Measurements from ENCODE around the gene ZNF33A. TPM values are rescaled to one million over a fixed set of nuclear protein-coding genes. Genes with fewer than 3 reads are reported as not detected.
A peak's percentile ranks its signal among the peaks of the same experiment; 100 is the strongest.
"Not testable (repeated sequence)": the region's sequence is repeated elsewhere in the genome, so short reads cannot be mapped to it uniquely, and the experiment has no call there.

Gene ZNF33A
- total RNA-seq, 1 donor from 2014 or later, result 21.3 TPM

DNA sequence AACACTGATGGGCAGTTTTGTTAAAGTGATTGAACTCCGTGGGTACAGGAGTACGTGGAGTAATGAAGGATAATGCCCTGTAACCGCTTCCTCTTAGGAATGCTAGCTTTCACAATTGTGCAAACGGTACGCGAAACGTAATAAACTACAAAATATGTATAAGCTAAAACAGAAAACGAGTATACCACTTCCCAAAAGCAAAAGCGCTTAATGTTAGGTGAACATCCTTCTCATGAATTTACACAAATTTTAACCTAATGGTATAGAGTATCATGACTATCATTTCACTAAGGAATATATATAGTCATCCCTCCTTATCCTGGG lies 33.6 kb upstream of the ZNF33A start:
- Histone ChIP-seq H3K27me3 (ENCODE audit: control insufficient read depth, insufficient read depth, low read length) (no peaks in the 10 kb centered on the region), H3K36me3 (ENCODE audit: control insufficient read depth, insufficient read depth, low read length) (no peaks in the 10 kb centered on the region), H3K4me3 (ENCODE audit: low read depth, low read length) (peak overlapping the region; percentile 94)
- FAIRE-seq, result no peak
- TF ChIP-seq, protein P1, sequence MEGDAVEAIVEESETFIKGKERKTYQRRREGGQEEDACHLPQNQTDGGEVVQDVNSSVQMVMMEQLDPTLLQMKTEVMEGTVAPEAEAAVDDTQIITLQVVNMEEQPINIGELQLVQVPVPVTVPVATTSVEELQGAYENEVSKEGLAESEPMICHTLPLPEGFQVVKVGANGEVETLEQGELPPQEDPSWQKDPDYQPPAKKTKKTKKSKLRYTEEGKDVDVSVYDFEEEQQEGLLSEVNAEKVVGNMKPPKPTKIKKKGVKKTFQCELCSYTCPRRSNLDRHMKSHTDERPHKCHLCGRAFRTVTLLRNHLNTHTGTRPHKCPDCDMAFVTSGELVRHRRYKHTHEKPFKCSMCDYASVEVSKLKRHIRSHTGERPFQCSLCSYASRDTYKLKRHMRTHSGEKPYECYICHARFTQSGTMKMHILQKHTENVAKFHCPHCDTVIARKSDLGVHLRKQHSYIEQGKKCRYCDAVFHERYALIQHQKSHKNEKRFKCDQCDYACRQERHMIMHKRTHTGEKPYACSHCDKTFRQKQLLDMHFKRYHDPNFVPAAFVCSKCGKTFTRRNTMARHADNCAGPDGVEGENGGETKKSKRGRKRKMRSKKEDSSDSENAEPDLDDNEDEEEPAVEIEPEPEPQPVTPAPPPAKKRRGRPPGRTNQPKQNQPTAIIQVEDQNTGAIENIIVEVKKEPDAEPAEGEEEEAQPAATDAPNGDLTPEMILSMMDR (IDR thresholded peaks at IDR 0.05; ENCODE audit: insufficient read depth, low read length, severe bottlenecking), result no peak
- DNase-seq (ENCODE audit: low read depth), result no peak

DNA sequence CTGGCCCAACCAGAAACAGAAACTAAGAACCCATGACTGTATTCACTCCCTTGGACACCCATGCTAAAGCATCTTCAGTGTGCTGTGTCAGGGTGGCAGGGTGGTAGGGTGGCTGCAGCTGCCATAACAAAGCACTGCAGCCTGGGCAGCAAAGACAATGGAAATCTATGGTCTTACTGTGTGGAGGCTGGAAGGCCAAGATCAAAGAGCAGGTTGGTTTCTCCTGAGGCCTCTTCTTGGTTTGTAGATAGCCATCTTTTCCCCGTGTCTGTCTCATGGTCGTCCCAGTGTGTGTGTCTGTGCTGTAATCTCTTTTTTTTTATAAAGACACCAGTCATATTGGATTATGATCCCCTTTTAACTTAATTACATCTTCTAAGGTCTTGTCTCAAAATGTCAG lies 18.8 kb upstream of the ZNF33A start:
- TF ChIP-seq, protein P1 (IDR thresholded peaks at IDR 0.05; ENCODE audit: insufficient read depth, low read length, severe bottlenecking), result no peak
- DNase-seq (ENCODE audit: low read depth) (no peak), FAIRE-seq (no peak)
- Histone ChIP-seq H3K4me3 (ENCODE audit: low read depth, low read length) (no peak overlapping the region), H3K36me3 (ENCODE audit: control insufficient read depth, insufficient read depth, low read length) (no peaks in the 10 kb centered on the region), H3K27me3 (ENCODE audit: control insufficient read depth, insufficient read depth, low read length) (no peaks in the 10 kb centered on the region)

DNA sequence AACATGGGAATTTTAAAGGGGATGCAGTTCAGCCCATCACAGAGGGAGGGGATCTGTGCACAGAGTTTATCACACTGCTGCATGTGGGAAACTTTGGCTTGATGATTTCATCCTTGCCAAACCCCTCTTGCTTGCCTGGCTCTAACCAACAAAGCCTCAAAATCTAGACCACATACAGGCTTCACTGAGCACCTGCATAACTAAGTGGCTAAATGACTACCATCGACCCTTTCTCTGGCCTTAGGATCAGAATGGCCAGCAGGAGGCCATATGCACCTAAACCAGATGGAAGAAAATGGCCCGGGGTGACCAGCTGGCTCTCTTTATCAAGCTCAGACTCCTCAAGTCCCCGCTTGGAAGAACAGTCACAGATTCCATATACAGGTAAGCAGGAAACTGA lies 18.4 kb upstream of the ZNF33A start:
- FAIRE-seq (no peak), DNase-seq (ENCODE audit: low read depth) (no peak)
- Histone ChIP-seq H3K4me3 (ENCODE audit: low read depth, low read length) (no peak overlapping the region), H3K27me3 (ENCODE audit: control insufficient read depth, insufficient read depth, low read length) (no peaks in the 10 kb centered on the region), H3K36me3 (ENCODE audit: control insufficient read depth, insufficient read depth, low read length) (no peaks in the 10 kb centered on the region)
- TF ChIP-seq, protein P1 (IDR thresholded peaks at IDR 0.05; ENCODE audit: insufficient read depth, low read length, severe bottlenecking), result no peak

DNA sequence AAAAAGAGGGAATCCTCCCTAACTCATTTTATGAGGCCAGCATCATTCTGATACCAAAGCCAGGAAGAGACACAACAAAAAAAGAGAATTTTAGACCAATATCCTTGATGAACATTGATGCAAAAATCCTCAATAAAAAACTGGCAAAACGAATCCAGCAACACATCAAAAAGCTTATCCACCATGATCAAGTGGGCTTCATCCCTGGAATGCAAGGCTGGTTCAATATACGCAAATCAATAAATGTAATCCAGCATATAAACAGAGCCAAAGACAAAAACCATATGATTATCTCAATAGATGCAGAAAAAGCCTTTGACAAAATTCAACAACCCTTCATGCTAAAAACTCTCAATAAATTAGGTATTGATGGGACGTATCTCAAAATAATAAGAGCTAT lies 11.6 kb upstream of the ZNF33A start:
- DNase-seq (ENCODE audit: low read depth); FAIRE-seq; H3K36me3 ChIP-seq (ENCODE audit: control insufficient read depth, insufficient read depth, low read length); H3K27me3 ChIP-seq (ENCODE audit: control insufficient read depth, insufficient read depth, low read length); H3K4me3 ChIP-seq (ENCODE audit: low read depth, low read length): not testable (repeated sequence)

DNA sequence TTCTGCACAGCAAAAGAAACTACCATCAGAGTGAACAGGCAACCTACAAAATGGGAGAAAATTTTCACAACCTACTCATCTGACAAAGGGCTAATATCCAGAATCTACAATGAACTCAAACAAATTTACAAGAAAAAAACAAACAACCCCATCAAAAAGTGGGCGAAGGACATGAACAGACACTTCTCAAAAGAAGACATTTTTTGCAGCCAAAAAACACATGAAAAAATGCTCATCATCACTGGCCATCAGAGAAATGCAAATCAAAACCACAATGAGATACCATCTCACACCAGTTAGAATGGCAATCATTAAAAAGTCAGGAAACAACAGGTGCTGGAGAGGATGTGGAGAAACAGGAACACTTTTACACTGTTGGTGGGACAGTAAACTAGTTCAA lies 10.0 kb upstream of the ZNF33A start:
- not testable (repeated sequence) for H3K4me3 ChIP-seq (ENCODE audit: low read depth, low read length); DNase-seq (ENCODE audit: low read depth); H3K36me3 ChIP-seq (ENCODE audit: control insufficient read depth, insufficient read depth, low read length); H3K27me3 ChIP-seq (ENCODE audit: control insufficient read depth, insufficient read depth, low read length); FAIRE-seq

DNA sequence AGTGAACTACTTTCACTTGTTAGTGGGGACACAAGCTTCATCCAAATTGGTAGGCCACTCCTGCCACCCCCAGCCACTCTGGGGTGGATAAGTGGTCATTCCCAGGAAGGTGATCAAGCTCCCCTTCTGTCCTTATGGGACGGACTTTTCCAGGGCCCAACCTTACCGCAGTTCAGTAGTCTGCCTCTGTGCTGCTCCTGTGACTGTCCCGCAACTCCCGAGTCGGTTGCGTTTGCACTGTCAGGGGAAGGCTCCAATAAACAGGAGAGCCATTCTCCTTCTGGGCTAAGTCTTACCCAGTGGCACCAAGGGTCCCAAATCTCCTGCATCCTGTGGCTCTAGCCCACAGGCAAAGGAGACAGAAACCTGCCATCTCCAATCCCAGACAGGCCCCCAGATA lies 7.4 kb upstream of the ZNF33A start:
- Histone ChIP-seq H3K36me3 (ENCODE audit: control insufficient read depth, insufficient read depth, low read length) (no peaks in the 10 kb centered on the region), H3K27me3 (ENCODE audit: control insufficient read depth, insufficient read depth, low read length) (no peaks in the 10 kb centered on the region), H3K4me3 (ENCODE audit: low read depth, low read length) (no peak overlapping the region)
- TF ChIP-seq, protein P1 (IDR thresholded peaks at IDR 0.05; ENCODE audit: insufficient read depth, low read length, severe bottlenecking), result no peak
- no peak for FAIRE-seq
- no peak for DNase-seq (ENCODE audit: low read depth)

DNA sequence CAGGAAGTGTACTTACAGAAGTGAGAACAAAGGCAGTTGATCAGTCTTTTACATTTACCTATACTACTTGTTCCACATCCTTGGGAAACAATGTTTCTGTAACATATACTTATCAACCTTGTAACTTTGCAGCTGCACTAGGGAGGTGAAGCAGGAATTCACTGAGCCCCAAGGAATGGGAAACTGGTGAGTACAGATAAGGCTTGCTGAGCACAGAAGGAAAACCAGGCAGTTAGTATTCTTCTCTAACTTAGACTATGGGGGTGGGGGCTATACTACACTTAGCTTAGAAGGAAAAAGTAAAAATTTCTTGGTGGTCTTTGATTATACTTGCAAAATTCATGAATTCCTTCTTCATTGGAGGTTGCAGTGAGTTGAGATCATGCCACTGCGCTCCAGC lies 6.9 kb upstream of the ZNF33A start:
- Histone ChIP-seq H3K4me3 (ENCODE audit: low read depth, low read length) (no peak overlapping the region), H3K27me3 (ENCODE audit: control insufficient read depth, insufficient read depth, low read length) (no peaks in the 10 kb centered on the region), H3K36me3 (ENCODE audit: control insufficient read depth, insufficient read depth, low read length) (no peaks in the 10 kb centered on the region)
- TF ChIP-seq, protein P1 (IDR thresholded peaks at IDR 0.05; ENCODE audit: insufficient read depth, low read length, severe bottlenecking), result no peak
- FAIRE-seq, result no peak
- no peak for DNase-seq (ENCODE audit: low read depth)

Measured in bronchial epithelial cell (primary cell).